CD14-positive monocyte (primary cell): ENCODE measurements around the gene CDH23. TPM values are rescaled to one million over a fixed set of nuclear protein-coding genes. Genes with fewer than 3 reads are reported as not detected.

Experiments used
- DNase-seq, 3 donors: peaks; one replicate each; pipeline ENCODE4 v3.0.0-alpha.2; 2011 to 2022
- H2AFZ ChIP-seq: 2 replicates; pipeline ENCODE4 v1.6.0; 2012; ENCODE audit warnings: mild to moderate bottlenecking, low read depth, low read length, inconsistent platforms; ENCODE audit not compliant: insufficient read depth, poor library complexity, severe bottlenecking
- H3K27ac ChIP-seq, 2 donors: 1 replicate in 1 of 2; 2 replicates in 1 of 2; pipeline ENCODE4 v1.5.1; 2012 to 2013; ENCODE audit warnings: low read length in 2 of 2, control low read depth in 1 of 2, inconsistent platforms in 1 of 2, low read depth in 1 of 2, mild to moderate bottlenecking in 1 of 2
- H3K27me3 ChIP-seq, 2 donors: one replicate each; pipeline versions ENCODE4 v1.6.0 to v1.6.1; 2011 to 2013; ENCODE audit warnings: low read length in 2 of 2; ENCODE audit not compliant: control insufficient read depth in 2 of 2, insufficient read depth in 2 of 2
- H3K36me3 ChIP-seq, 2 donors: replicated peaks in 1 of 2; 1 replicate in 1 of 2; 2 replicates in 1 of 2; pipeline versions ENCODE4 v1.5.1 to v1.6.1; 2012 to 2013; ENCODE audit warnings: low read length in 2 of 2, control low read depth in 1 of 2, inconsistent platforms in 1 of 2, mild to moderate bottlenecking in 1 of 2; ENCODE audit not compliant: insufficient read depth in 2 of 2, control insufficient read depth in 1 of 2
- H3K4me1 ChIP-seq, 2 donors: 1 replicate in 1 of 2; 2 replicates in 1 of 2; pipeline versions ENCODE4 v1.5.1 to v1.6.1; 2012 to 2013; ENCODE audit warnings: low read length in 2 of 2, control low read depth in 1 of 2, inconsistent platforms in 1 of 2, mild to moderate bottlenecking in 1 of 2, moderate library complexity in 1 of 2; ENCODE audit not compliant: insufficient read depth in 2 of 2, control insufficient read depth in 1 of 2
- H3K4me2 ChIP-seq: replicated peaks from 2 replicates; pipeline ENCODE3; 2012; ENCODE audit warnings: low read length, moderate library complexity, mild to moderate bottlenecking; ENCODE audit not compliant: poor library complexity, severe bottlenecking; ENCODE audit errors: extremely low read depth
- H3K4me3 ChIP-seq, 3 experiments: fragments of 200-600 bp in 1 of 3; sonication (generic) in 1 of 3; replicated peaks in 1 of 3; 1 replicate in 2 of 3; 2 replicates in 1 of 3; pipeline ENCODE4 v1.5.1; 2011 to 2013; ENCODE audit warnings: low read length in 3 of 3, mild to moderate bottlenecking in 3 of 3, control low read depth in 2 of 3, low read depth in 2 of 3, inconsistent platforms in 1 of 3, moderate library complexity in 1 of 3
- H3K79me2 ChIP-seq: 2 replicates; pipeline ENCODE4 v1.6.0; 2012; ENCODE audit warnings: mild to moderate bottlenecking, control low read depth, inconsistent platforms, low read length, moderate library complexity; ENCODE audit not compliant: insufficient read depth
- H3K9ac ChIP-seq: 2 replicates; pipeline ENCODE4 v1.6.0; 2017; ENCODE audit warnings: low read length, mild to moderate bottlenecking; ENCODE audit not compliant: insufficient read depth, poor library complexity, severe bottlenecking
- H3K9me3 ChIP-seq, 2 donors: replicated peaks in 1 of 2; 1 replicate in 1 of 2; 2 replicates in 1 of 2; pipeline versions ENCODE4 v1.5.1 to v1.6.1; 2012 to 2013; ENCODE audit warnings: low read length in 2 of 2, control low read depth in 1 of 2; ENCODE audit not compliant: control insufficient read depth in 1 of 2, insufficient read depth in 1 of 2
- H4K20me1 ChIP-seq: 2 replicates; pipeline ENCODE4 v1.6.0; 2012; ENCODE audit warnings: mild to moderate bottlenecking, low read length, control low read depth, moderate library complexity; ENCODE audit not compliant: insufficient read depth
- H3K27ac Mint-ChIP-seq, 7 donors: one replicate each; pipeline ENCODE4 v1.8.0; 2020; ENCODE audit warnings: mild to moderate bottlenecking in 7 of 7, mixed read lengths in 7 of 7, moderate library complexity in 6 of 7, inconsistent platforms in 2 of 7
- H3K27me3 Mint-ChIP-seq, 3 donors: one replicate each; pipeline ENCODE4 v1.8.0; 2021 to 2022; ENCODE audit warnings: low read depth in 3 of 3, mild to moderate bottlenecking in 3 of 3, mixed read lengths in 3 of 3, moderate library complexity in 3 of 3, inconsistent platforms in 1 of 3
- H3K36me3 Mint-ChIP-seq, 2 donors: one replicate each; pipeline ENCODE4 v1.8.0; 2020; ENCODE audit warnings: mixed read lengths in 2 of 2, inconsistent platforms in 1 of 2, mild to moderate bottlenecking in 1 of 2
- H3K4me1 Mint-ChIP-seq: one replicate; pipeline ENCODE4 v1.8.0; 2020; ENCODE audit warnings: mild to moderate bottlenecking, mixed read lengths
- H3K4me3 Mint-ChIP-seq, 2 donors: one replicate each; pipeline ENCODE4 v1.8.0; 2020; ENCODE audit warnings: mild to moderate bottlenecking in 2 of 2, mixed read lengths in 2 of 2, moderate library complexity in 1 of 2
- H3K9me3 Mint-ChIP-seq, 7 donors: one replicate each; pipeline ENCODE4 v1.8.0; 2020 to 2022; ENCODE audit warnings: mixed read lengths in 7 of 7, mild to moderate bottlenecking in 6 of 7, moderate library complexity in 6 of 7, inconsistent platforms in 2 of 7
- CTCF ChIP-seq: fragments of 200-600 bp; IDR thresholded peaks from one replicate; pipeline ENCODE4 v1.8.0; 2022; ENCODE audit warnings: antibody characterized with exemption, mild to moderate bottlenecking
- WGBS: methylation state at CpG from one replicate; pipeline ENCODE4 v1.1.5; 2013; ENCODE audit warnings: missing lambda C conversion rate; ENCODE audit not compliant: insufficient coverage; 5-methylcytosine and 5-hydroxymethylcytosine counted together
- intact Hi-C, 2 donors: fragments of 100-400 bp; cut with micrococcal nuclease; formaldehyde crosslinking; loops; one replicate each; pipeline versions ENCODE4 v1.15.0 to v1.15.1; 2023
- polyA plus RNA-seq, 3 donors: library from polyadenylated mRNA; depleted of rRNA in 1 of 3; unstranded in 2 of 3; stranded (reverse) in 1 of 3; fragments of 300-500 nt in 2 of 3; fragments of >200 nt in 1 of 3; fragmentation: Illumina TruSeq in 2 of 3; gene quantifications; 1 replicate in 2 of 3; 2 replicates in 1 of 3; pipeline ENCODE4 v1.2.3, GENCODE V29; 2012 to 2021

Gene CDH23
- polyA plus RNA-seq, 3 donors, result 8.2 to 36.2 (median 10.5) TPM

- 100% methylated on average over 3 of the region's 8 CpGs for WGBS
- Histone ChIP-seq H3K36me3 (no peaks in the 10 kb centered on the region), H3K79me2 (no peaks in the 10 kb centered on the region), H3K27ac (no peak overlapping the region), H4K20me1 (no peaks in the 10 kb centered on the region), H3K4me1 (peaks cover 12 to 16% of the 10 kb centered on the region in 2 donors), H3K9ac (no peak overlapping the region), H3K9me3 (no peaks in the 10 kb centered on the region), H3K4me3 (no peak overlapping the region), H3K4me2 (no peak overlapping the region), H3K27me3 (no peaks in the 10 kb centered on the region), H2AFZ (no peak overlapping the region)
- peak overlapping the region in 1 of 7 donors; percentile 14 for H3K27ac Mint-ChIP-seq
- no peak overlapping the region for H3K4me3 Mint-ChIP-seq
- no peak for TF ChIP-seq CTCF
- H3K4me1 Mint-ChIP-seq, result peaks cover 17% of the 10 kb centered on the region
- intact Hi-C loops, result no loop called here
- no peaks in the 10 kb centered on the region for H3K36me3 Mint-ChIP-seq
- H3K9me3 Mint-ChIP-seq, result no peaks in the 10 kb centered on the region
- peaks cover 3 to 8% (median 4%) of the 10 kb centered on the region in 3 donors for H3K27me3 Mint-ChIP-seq
- DNase-seq, result no peak
Observed at GRCh38 chr10:71587941-71588573, 191.3 kb downstream of the CDH23 start.

- peaks cover 3 to 8% (median 4%) of the 10 kb centered on the region in 3 donors for H3K27me3 Mint-ChIP-seq
- H3K9me3 Mint-ChIP-seq, result no peaks in the 10 kb centered on the region
- WGBS, result 100% methylated on average over 4 of the region's 4 CpGs
- H3K4me1 Mint-ChIP-seq, result peaks cover 17% of the 10 kb centered on the region
- H3K4me3 Mint-ChIP-seq, result no peak overlapping the region
- no peak overlapping the region for H2AFZ ChIP-seq
- intact Hi-C loops, result no loop called here
- H3K9ac ChIP-seq, result no peak overlapping the region
- no peak overlapping the region for H3K27ac ChIP-seq
- no peaks in the 10 kb centered on the region for H4K20me1 ChIP-seq
- no peak for TF ChIP-seq CTCF
- DNase-seq, result no peak
- H3K4me2 ChIP-seq, result no peak overlapping the region
- H3K27me3 ChIP-seq, result no peaks in the 10 kb centered on the region
- H3K79me2 ChIP-seq, result no peaks in the 10 kb centered on the region
- H3K4me3 ChIP-seq, result no peak overlapping the region
- no peaks in the 10 kb centered on the region for H3K36me3 ChIP-seq
- H3K9me3 ChIP-seq, result no peaks in the 10 kb centered on the region
- peaks cover 12 to 16% of the 10 kb centered on the region in 2 donors for H3K4me1 ChIP-seq
- no peaks in the 10 kb centered on the region for H3K36me3 Mint-ChIP-seq
- H3K27ac Mint-ChIP-seq, result peak overlapping the region in 1 of 7 donors; percentile 33
Observed at GRCh38 chr10:71588685-71589084, 192.0 kb downstream of the CDH23 start.
